ENCODE measurements around the gene SETD3.

- TF ChIP-seq CTCF (conservative IDR thresholded peaks at IDR 0.05 in 1 of 2, IDR thresholded peaks at IDR 0.05 in 1 of 2; ENCODE audit: low read depth in 1 of 2, low read length in 2 of 2) (no peak), EZH2 (IDR thresholded peaks at IDR 0.05; ENCODE audit: low read length, missing control alignments) (no peak)
Observed at GRCh38 chr14:99413911-99414310, 66.7 kb downstream of the SETD3 start.
